Measurements from ENCODE around the gene CRIP1.

Gene CRIP1

DNA sequence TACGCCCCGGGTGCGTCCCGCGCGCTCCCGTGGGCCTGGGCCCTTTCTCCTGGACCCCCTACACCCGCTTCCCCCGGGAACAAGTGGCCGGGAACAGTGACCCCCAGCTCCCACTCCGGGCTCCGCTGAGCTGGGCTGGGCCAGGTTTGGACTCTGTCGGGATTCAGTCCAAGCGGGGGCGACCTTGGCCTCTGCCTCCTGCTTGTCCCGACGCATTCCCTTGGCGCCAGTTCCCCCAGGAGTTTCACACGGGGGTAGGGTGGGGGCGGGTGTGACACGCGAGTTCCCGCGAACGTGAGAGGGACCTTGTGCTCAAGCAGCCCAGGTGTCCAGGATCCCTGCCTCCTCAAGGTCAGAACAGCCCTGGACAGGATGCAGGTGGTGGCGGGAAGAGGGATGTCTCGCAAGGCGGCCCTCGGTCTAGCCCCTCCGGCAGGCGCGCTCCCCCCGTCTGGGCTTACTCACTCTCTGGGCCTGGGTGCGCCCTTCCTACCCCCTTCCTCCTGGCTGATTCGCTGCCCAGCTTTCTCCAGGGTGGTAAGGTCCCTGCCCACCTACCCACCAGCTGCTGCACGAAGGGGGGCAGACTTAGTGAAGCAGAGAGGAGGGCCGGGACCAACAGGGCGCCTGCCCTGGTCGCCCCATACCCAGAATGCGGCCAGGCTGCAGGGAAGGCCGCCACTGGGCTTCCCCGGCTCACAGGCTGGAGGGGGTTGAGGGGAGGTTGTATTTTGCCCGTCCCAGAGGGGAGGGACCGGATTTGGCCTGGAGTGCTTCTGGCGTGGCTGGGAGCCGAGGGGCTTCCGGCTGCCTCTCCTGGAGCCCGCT is 11.2 kb upstream of the CRIP1 start:
- no peaks in the 10 kb centered on the region for H3K9me2 ChIP-seq (replicated peaks; ENCODE audit: low read depth, low read length)
- H2AFZ ChIP-seq (ENCODE audit: low read length): no peak overlapping the region
- H3K9me3 ChIP-seq (ENCODE audit: insufficient read depth, low read depth, low read length): no peaks in the 10 kb centered on the region
- no peak overlapping the region for H3K4me2 ChIP-seq (ENCODE audit: low read depth, low read length, poor library complexity, severe bottlenecking)
- no peaks in the 10 kb centered on the region for H3K79me2 ChIP-seq (ENCODE audit: insufficient read depth, low read length)
- H3K9ac ChIP-seq (ENCODE audit: low read depth, low read length, poor library complexity, severe bottlenecking): no peak overlapping the region
- TF ChIP-seq, protein P1, sequence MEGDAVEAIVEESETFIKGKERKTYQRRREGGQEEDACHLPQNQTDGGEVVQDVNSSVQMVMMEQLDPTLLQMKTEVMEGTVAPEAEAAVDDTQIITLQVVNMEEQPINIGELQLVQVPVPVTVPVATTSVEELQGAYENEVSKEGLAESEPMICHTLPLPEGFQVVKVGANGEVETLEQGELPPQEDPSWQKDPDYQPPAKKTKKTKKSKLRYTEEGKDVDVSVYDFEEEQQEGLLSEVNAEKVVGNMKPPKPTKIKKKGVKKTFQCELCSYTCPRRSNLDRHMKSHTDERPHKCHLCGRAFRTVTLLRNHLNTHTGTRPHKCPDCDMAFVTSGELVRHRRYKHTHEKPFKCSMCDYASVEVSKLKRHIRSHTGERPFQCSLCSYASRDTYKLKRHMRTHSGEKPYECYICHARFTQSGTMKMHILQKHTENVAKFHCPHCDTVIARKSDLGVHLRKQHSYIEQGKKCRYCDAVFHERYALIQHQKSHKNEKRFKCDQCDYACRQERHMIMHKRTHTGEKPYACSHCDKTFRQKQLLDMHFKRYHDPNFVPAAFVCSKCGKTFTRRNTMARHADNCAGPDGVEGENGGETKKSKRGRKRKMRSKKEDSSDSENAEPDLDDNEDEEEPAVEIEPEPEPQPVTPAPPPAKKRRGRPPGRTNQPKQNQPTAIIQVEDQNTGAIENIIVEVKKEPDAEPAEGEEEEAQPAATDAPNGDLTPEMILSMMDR (conservative IDR thresholded peaks at IDR 0.05; ENCODE audit: low read length): no peak
- TF ChIP-seq EZH2phosphoT487 (IDR thresholded peaks at IDR 0.05; ENCODE audit: borderline replicate concordance): no peak
- no peaks in the 10 kb centered on the region for H3K36me3 ChIP-seq (ENCODE audit: insufficient read depth, low read length)
- H3K27me3 ChIP-seq (ENCODE audit: insufficient read depth, low read length, poor library complexity, severe bottlenecking): no peaks in the 10 kb centered on the region
- H3K4me1 ChIP-seq (ENCODE audit: insufficient read depth, low read length, poor library complexity, severe bottlenecking): peaks cover 6% of the 10 kb centered on the region
- no peaks in the 10 kb centered on the region for H3F3A ChIP-seq (ENCODE audit: low read depth)
- H4K20me1 ChIP-seq (ENCODE audit: insufficient read depth, low read length, poor library complexity, severe bottlenecking): no peaks in the 10 kb centered on the region
- no peak overlapping the region for H3K4me3 ChIP-seq (ENCODE audit: low read length, poor library complexity, severe bottlenecking)

DNA sequence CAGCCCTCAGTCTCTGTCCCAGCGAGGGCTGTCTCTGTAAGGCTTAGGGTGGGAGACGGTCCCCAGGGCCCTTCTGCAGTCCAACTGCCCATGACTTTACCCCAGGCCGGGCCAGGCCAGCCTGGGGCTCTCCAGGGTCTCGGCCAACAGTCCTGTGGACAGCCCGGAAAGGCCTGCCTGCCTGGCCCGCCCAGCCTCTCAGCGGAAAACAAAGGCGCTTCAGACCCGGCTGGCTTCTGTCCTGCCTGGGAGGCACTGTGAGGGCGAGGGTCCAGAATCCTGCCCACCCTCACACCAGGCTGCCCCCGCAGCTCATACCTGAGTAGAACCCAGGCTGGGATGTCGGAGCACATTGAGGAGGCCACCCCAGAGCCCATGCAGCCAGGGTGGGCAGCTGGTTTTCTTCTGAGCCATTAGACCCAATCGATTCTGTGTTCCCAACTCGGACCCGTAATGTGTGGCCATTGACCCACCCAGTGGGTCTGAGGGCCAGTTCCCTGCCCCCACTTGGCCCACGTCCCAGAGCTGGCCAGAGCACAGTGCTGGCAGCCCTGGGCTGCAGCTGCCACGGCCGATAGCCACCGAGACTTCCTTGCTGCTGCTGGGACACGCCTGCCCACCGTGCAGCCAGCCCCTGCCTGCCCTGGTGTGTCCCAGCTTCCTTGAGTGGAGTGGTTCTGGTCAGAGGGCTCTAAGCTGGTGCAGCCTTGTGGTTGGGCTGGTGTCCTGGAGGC is 10.4 kb upstream of the CRIP1 start:
- H3F3A ChIP-seq (ENCODE audit: low read depth): no peaks in the 10 kb centered on the region
- H3K36me3 ChIP-seq (ENCODE audit: insufficient read depth, low read length): no peaks in the 10 kb centered on the region
- no peaks in the 10 kb centered on the region for H3K27me3 ChIP-seq (ENCODE audit: insufficient read depth, low read length, poor library complexity, severe bottlenecking)
- no peaks in the 10 kb centered on the region for H3K9me2 ChIP-seq (replicated peaks; ENCODE audit: low read depth, low read length)
- TF ChIP-seq, protein P1 (conservative IDR thresholded peaks at IDR 0.05; ENCODE audit: low read length): no peak
- no peak for TF ChIP-seq EZH2phosphoT487 (IDR thresholded peaks at IDR 0.05; ENCODE audit: borderline replicate concordance)
- H3K4me1 ChIP-seq (ENCODE audit: insufficient read depth, low read length, poor library complexity, severe bottlenecking): peaks cover 13% of the 10 kb centered on the region
- H3K4me2 ChIP-seq (ENCODE audit: low read depth, low read length, poor library complexity, severe bottlenecking): no peak overlapping the region
- H2AFZ ChIP-seq (ENCODE audit: low read length): no peak overlapping the region
- H3K4me3 ChIP-seq (ENCODE audit: low read length, poor library complexity, severe bottlenecking): no peak overlapping the region
- no peaks in the 10 kb centered on the region for H3K79me2 ChIP-seq (ENCODE audit: insufficient read depth, low read length)
- no peaks in the 10 kb centered on the region for H3K9me3 ChIP-seq (ENCODE audit: insufficient read depth, low read depth, low read length)
- H4K20me1 ChIP-seq (ENCODE audit: insufficient read depth, low read length, poor library complexity, severe bottlenecking): no peaks in the 10 kb centered on the region
- no peak overlapping the region for H3K9ac ChIP-seq (ENCODE audit: low read depth, low read length, poor library complexity, severe bottlenecking)

DNA sequence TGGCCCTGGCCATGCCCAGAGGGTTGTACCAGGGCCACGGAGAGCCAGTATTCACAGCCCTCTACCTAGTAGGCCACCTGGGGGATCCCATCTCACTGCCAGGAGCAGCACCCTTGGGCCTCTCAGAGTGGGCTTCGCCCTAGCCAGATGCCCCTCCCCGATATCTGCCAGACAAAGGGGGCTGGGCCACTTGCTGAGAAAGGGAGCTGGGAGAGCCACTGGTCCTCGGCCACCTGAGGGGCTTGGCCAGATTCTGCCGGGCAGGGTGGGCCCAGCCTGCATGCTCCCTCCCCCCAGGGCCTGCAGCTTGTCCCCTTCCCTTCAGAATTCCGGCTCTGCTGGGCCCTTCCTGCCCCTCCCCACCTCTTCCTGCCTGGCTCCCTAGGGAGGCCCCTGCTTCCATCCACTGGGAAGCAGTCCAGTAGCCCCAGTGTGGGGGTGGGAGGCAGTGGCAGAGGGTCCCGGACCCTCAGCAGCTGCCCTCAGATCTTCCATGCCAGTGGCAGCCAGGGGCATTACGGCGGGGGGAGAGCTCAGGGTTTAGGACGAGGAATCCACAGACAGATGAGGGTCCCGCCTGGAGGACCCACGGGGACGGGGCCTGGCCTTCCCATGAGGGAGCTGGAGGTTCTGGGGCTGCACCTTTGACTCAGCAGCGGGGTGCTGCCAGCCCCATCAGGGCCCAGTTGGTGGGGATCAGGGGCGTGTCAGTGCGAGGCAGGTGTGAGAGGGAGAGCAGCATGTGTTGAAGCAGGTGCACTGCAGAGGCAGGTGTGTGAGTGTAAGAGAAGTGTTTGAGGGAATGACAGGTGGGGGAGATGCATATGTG is 9.6 kb upstream of the CRIP1 start:
- H3K9ac ChIP-seq (ENCODE audit: low read depth, low read length, poor library complexity, severe bottlenecking): no peak overlapping the region
- no peaks in the 10 kb centered on the region for H3K9me3 ChIP-seq (ENCODE audit: insufficient read depth, low read depth, low read length)
- H3F3A ChIP-seq (ENCODE audit: low read depth): no peaks in the 10 kb centered on the region
- no peaks in the 10 kb centered on the region for H3K27me3 ChIP-seq (ENCODE audit: insufficient read depth, low read length, poor library complexity, severe bottlenecking)
- H3K4me2 ChIP-seq (ENCODE audit: low read depth, low read length, poor library complexity, severe bottlenecking): no peak overlapping the region
- no peaks in the 10 kb centered on the region for H3K36me3 ChIP-seq (ENCODE audit: insufficient read depth, low read length)
- no peaks in the 10 kb centered on the region for H3K9me2 ChIP-seq (replicated peaks; ENCODE audit: low read depth, low read length)
- no peak overlapping the region for H3K4me3 ChIP-seq (ENCODE audit: low read length, poor library complexity, severe bottlenecking)
- no peak for TF ChIP-seq EZH2phosphoT487 (IDR thresholded peaks at IDR 0.05; ENCODE audit: borderline replicate concordance)
- TF ChIP-seq, protein P1 (conservative IDR thresholded peaks at IDR 0.05; ENCODE audit: low read length): no peak
- H3K79me2 ChIP-seq (ENCODE audit: insufficient read depth, low read length): no peaks in the 10 kb centered on the region
- no peak overlapping the region for H2AFZ ChIP-seq (ENCODE audit: low read length)
- H3K4me1 ChIP-seq (ENCODE audit: insufficient read depth, low read length, poor library complexity, severe bottlenecking): peaks cover 16% of the 10 kb centered on the region
- no peaks in the 10 kb centered on the region for H4K20me1 ChIP-seq (ENCODE audit: insufficient read depth, low read length, poor library complexity, severe bottlenecking)
